GM19043 (cell line): Measurements from ENCODE around the gene MOV10L1.

Experiments used
- ATAC-seq: cut with Tn5 transposase; IDR thresholded peaks from one replicate; pipeline ENCODE4 v1.9.1; 2021; ENCODE audit warnings: low read depth; ENCODE audit not compliant: unreplicated experiment

The MOV10L1 gene

DNA sequence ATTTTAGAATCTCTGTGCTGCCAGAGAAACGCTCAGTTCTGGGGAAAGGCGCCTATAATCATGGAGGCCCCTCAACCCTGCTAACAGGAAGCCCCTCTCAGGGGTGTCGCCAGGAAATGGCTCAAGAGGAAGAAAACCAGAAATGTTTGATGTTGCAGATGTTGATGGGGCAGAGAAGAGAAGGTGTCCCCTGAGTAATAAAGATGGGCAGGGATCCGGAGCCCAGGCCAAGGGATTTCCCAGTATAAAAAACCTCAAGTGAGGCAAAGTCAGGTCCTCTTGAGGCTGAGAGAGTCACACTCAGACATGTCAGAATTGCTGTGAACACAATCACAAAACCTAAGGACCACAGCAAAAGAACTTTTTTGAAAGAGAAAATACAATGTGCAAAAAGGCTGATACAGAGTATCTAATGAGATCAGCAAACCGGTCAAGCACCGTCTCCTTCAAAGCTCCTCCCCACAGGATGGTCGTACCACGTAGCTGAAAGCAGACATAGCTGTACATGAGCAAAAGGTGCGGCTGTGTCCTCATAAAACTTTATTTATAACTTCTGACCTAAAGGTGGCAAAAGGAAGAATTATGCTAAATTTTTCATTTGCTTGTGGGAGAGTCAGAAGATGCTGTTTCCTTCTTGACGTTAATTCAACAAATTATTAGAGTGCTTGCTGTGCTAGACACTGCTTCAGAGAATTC is 12.2 kb downstream of the MOV10L1 start:
- no peak for ATAC-seq

DNA sequence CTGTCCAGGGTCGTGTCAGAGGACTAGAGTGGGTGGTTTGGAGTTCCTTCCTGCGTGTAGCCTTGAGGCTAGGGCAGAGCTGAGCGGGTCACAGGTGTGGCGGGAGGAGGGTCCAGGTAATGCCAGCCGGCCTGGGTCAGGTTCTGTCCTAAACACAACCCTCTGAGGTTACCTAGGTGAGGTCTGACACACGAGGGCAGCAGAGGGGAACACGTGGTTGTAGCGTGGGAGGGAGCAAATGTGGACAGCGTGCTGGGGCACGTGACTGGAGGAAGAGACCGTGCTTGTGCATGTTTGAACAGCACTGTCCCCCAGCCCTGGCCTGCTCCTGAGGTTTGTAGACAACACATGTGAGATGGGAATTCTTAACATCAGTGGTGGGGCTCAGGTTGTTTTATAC is 13.1 kb downstream of the MOV10L1 start:
- no peak for ATAC-seq

DNA sequence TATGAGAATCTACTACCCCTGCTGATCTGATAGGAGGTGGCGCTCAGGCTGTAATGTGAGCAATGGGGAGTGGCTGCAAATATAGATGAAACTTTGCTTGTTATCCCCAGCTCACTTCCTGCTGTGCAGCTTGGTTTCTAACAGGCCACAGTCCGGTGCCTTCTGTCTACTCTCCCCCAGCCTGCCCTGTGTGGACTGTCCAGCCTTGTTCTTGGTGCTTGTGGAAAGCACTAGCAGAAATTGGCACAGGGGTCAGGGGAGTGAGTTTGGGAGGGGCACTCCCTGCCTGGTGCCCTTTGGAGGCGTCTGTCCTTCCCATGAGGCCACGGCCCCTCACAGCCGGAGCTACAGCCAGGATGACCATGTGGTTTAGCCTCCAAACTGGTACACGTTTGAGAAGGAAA is 14.3 kb downstream of the MOV10L1 start:
- ATAC-seq, result no peak

DNA sequence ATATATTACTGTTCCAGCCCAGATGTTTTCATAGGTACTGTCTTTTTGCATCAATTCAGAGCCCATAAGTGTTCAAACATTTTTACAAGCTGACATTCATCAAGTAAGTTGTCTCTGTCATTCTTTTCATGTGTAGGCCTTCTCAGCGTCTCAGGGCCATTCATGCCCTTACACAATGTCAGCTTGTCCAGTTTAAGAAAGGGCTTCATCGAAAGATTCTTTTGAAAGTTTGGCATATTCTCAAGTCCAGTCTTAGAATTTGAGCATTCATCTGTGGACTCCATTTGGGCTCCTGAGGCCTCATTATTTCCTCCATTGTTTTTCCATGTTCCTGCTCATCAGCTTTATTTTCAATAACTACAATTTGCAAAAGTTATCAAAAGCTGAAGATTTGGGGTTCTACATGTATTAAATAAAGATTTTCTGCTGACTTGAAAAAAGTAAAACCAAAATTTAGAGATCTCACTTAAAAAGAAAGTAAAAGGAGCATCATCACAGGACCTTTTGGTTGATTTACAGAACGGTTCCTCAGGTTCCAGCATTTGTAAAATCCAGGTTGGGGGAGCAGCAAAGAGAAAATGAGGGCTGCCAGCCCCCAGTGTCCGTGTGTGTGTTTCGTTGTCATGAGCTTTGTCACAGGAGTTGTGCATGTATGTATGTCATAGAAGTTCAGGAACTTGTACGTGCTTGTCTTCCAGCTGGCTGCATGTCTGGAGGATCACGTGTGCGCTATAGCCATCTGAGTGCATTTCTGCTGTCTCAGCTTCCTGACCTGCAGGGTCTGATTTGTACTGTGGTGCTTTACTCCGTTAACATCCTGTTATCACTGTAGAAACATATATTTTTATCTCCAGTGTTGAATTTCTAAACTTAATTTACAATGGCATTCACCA is 15.6 kb downstream of the MOV10L1 start:
- no peak for ATAC-seq

DNA sequence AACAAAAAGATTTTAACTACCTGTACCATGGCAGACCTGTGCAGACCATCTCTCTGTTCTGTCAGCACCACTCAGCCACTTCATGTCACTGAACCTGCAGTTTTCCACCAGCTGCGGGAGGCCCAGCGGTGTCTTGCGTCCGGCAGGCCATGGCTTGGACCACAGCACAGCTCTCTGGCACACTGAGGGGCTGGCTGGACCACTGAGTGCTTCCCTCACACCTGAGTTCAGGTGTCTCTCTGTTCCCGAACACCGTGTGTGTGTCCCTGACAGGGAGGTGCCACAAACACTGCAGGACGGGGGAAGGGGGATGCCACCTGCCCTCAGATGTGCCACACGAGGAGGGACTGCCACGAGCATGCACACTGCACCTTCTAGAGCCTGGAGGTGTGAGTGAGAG is 17.7 kb downstream of the MOV10L1 start:
- ATAC-seq, result no peak

DNA sequence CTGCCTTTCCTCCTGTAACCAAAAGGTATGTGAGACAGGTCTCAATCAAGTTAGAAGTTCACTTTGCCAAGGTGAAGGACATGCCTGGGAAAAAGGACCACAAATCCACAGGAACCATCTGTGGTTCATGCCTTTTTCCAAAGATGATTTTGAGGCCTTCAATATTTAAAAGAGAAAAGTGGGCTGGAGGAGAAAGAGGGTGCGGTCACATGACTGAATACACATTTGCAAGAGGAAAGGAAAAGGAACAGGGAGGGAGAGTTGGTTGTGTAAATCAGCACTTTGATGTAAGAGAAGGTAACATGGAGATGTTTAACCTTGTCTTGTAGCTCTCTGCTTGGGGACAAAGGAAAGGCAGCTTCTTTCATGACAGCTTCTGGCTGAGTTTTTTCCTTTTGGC is 21.2 kb downstream of the MOV10L1 start:
- ATAC-seq, result no peak

DNA sequence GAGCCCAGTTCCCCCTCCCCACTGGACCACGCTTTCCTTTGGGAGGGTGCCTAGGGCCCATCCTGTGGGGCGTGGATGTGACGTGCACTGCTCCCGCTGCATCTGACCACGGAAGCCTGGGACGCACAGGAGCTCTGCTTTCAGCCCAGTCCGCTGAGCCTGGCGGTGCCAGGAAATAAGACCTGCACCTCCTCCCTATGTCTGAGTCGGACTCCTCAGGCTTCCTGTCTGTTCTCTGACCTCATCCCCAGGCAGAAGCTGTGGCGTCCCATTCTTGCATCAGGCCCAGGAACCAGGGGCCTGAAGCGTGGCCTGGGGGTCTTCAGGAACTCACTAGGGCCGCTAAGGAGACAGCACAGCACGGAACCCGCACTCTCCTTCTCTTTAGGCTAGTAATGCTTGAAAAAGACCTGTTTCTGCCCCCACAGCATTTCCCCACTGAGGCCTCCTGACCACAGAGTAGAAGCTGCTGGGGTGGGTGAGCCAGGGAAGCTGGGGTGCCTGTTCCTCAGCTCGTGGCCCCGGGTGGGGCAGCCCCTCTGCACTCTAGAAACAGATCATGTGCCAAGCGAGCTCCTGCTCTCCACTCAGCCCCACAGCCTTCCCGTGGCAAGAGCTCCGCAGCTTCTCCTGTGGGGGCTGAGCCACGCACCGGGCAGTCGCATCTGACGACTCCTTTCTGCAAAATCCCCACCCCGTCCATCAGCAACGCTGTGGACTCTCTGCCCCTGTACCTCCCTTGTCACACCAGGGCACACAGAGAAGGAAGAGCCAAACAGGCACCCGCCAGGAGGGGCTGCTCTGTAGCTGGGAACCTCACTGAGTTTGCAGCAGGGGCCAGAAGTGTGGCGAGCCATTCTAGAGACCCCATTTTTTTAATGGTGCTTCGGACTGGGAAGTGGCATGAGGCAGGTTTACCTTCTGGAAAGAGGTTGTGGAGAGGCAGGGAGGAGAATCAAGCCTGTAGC is 22.6 kb downstream of the MOV10L1 start:
- ATAC-seq, result no peak

DNA sequence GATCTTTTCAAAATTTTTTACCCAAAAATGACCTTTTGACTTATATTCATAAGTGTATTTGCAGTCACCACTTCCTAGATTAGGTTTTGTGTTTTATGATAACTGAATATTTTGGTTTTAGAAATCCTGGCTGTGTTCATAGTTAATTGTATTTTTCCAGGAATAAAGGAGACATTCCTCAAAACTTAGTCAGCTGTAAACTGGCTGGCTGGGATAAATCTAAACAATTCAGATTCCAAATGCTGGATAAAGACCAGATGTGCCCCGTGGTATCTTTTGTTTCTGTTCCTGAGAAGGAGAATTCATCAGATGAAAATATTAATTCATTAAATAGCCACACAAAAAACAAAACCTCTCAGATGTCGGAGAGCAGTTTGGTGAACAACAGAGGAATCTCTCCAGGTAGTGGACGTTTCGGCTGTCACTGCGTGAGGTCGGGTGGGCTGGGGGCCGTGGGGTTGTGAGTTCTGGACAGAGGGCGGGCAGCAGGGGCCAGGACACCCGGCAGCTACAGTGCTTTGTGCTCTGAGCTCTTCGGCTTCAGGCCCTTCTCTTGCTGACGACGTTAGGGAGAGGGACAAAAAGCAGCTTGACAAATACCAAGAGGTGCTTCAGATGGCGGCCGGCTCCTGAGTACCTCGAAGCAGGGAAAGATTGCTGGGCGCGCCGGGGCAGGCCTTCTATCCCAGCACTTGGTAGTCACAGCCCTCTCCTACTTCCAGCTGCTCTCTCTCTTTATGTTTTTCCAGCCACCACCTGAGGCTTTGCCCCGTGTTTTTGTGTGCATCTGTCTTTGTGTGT is 24.6 kb downstream of the MOV10L1 start:
- no peak for ATAC-seq

DNA sequence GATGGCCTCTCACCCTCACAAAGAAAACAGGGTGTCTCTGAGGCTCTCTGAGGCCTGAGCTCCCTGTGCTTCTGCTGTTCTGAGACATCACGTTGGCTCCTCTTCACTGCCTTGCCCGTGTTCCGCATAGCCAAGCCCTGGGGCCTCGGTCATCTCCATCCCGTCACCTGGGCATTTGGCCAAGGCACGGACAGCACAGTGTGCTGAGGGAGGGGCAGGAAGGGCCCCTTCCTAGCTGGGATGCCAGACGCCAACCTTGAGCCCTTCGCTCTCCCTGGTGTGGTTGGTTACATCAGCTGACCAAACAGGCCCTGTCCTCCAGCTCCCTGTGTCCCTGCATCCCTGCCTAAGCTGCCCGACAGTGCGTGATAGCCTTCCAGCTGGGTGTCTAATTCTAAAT is 25.9 kb downstream of the MOV10L1 start:
- no peak for ATAC-seq

DNA sequence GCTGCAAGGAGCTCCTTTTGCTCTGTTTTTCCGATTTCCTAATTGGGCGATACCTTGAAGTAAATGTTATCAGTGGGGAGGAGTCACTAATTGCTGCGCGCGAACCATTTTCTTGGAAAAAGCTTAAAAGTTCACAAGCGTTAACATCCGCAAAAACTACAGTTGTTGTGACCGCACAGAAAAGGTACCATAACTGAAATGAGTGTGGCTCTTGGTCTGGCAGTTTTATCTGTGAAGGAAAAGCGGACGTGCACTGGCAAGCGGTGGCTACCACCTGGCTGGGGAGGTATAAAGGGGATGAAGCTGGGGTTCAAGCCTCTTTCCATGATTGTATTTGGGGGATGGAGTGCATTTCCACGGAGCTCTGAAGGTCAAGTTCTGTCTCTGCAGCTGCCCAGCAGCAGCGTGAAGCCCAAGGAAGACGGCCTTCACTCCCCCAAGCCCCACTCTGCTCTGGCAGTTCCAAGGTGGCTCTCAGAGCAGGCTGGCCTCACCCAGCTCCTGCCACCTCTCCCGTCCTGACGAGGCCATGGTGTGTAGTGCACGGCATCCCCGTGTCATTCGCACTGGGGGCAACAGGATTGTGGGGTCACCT is 27.5 kb downstream of the MOV10L1 start:
- no peak for ATAC-seq

DNA sequence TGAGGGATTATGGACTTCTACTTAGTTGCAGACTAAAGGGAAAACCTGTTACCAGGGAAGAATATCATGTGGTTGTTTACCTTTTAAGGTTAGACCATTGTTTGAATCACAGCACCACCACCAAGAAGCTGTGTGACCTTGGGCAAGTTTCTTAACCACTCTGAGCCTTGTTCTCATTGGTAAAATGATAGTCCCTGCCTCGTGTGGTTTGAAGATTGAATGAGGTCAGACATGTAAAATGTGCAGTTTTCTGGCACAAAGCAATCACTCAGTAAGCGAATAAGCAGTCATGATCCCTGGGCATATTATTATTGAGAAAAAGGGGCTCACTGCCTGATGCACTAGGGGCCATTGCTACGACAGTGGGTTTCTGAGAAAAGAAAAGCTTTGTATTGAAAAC is 28.3 kb downstream of the MOV10L1 start:
- no peak for ATAC-seq

DNA sequence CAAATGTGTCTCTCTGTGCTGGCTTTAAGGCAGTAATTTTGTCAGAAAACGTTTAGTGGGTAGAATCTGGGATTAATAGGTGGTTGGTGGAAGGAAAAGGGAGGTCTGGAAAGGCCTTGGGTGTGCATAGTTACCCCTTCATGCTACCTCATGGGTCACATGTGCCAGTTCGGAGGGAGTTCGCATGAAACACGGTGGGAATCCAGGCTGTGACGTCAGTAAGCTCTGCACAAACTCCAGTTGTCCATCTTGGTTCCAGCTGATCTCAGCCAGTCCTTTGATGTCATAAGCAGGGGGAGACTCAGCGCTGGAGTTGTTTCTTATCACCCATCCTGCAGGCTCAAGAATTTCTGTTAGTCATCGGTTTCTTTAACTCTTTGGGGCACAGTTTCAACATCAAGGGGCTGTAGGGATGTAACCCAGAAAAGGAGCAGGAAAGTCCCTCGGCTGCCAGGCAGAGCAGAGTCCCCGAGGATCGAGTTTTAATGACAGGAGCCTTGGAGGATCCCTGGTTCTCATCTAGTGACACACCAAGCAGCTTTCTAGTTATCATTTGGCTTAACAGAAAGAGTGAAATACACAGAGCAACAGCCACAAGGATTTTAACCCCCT is 28.9 kb downstream of the MOV10L1 start:
- ATAC-seq, result no peak

DNA sequence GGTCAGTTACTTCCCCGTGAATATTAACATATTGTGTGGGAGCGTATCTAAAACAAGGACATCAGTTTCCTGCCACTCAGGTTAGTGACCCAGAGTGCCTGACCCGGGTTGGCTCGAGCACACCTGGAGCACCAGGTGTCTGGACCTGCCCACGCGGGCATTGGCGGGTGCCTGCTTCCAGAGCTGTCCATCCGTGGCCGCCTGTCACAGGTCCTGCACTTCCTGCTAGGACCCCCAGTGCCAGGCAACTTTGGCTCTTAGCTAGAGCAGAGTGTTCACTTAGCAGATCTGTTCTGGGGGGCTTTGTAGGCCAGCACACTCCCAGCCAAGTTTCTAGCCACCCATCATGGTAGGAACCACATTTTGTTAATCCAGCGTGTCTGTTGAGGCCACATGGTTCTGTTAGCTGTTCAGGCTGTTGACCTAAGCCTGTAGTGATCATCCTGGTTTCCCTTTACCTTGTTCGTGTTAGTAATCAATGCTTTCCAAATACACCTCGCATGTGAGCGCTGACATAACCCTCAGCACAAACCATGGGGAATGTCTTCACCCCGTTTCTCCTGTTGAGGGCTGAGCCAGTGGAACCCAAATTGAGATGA is 29.5 kb downstream of the MOV10L1 start:
- ATAC-seq, result no peak

DNA sequence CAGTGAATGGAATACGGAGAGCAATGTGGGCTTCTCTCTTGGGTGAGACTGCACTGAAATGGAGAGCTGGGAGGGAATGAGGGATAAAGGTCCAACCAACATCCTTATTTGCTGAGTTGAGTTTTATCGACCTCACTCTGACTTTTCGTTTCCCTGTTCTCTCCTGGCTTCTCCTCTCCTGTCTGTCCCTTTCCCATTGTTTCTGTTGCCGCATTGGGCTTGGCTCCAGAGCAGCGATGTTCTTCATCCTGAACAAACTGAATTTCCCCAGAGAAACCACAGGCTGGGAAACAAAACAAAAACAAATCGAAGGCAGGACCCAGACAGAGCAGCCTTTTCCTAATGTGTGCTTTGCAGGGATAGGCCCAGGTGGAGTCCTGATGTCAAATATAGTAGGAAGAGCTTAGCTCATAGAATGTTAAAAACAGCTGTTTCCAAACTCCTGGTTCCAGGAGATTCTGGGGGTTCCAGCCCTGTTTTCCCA is 30.0 kb downstream of the MOV10L1 start:
- no peak for ATAC-seq

DNA sequence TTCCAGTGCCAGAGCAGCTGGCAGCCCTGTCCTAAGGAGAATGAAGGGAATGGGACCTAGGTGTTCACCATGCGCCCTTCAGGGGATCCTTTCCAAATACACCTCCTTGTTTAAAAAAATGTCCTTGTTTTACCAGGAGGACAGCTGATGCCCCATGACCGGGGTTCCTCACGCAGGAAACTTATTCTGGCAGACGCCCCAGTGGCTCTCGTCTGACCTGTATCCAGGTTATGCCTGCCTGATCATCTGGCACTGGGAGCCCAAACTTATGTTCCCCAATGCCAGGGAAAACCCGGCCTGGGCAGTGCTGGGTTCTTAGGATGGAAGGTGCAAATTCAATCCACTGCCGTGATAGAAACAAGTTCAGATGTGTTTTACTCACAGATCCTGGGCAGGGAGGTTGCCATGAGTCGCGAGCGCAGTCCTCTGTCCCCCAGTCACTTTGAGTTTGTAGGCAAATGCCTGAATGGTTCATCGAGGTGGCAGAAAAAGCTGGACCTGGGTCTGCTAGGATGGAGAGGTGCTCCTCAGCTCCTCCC is 31.5 kb downstream of the MOV10L1 start:
- ATAC-seq, result no peak

DNA sequence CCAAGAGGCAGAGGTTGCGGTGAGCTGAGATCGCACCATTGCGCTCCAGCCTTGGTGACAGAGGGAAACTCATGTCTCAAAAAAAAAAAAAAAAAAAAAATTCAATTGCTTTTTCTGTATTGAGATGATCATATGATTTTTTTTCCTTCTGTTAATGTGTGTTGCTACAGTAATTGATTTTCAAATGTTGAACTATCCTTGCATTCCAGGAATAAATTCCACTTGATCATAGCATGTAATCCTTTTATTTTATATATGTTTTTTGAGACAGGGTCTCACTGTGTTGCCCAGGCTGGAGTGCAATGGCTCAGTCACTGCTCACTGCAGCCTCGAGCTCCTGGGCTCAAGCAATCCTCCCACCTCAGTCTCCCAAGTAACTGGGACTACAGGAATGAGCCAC is 33.3 kb downstream of the MOV10L1 start:
- no peak for ATAC-seq

DNA sequence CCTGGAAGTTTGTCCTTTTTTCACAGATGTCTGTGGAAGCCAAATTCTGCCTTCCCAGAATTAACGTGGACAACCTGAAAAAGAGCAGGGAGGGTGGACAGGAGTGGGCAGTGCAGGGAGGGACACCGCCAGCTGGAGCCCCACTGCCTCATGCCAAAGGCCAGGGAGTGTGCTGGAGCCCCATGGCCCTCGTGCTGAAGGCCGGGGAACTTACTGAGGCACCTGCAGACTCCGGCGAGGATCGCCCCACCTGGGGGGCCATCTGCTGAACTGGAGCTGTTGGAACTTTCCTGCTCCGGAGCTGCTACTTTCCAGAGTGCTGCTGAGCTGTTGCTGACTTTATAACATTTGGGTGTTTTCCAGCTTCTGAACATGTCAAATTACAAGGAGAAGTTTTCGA is 35.2 kb downstream of the MOV10L1 start:
- no peak for ATAC-seq

DNA sequence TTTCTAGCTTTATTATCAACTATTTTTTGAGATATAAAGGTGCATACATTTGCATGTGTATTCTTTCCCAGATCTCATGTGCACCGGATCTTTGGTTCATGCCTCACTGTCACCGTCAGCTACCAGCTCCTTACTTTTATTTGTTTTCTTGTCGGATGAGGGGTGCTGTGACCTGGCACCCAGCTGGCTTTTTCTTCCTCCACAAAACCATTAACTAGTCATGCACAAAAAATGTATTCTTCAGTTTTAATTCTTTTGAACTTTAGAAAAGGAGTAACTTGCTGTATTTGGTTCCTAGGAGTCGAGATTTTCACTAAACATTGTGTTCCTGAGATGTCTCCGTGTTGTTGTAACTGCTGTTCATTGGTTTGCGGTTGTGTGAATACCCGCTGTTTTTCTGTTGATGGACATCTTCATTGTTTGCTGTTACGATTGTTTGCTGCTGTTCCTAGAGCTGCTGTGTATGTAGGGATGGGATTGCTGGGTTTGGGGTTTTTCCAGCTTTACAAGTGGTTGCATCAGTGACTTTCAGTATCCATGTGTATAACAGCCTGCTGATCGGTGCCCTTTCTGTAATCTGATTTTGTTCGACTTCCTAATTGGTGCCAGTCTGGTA is 39.4 kb downstream of the MOV10L1 start:
- no peak for ATAC-seq
